ENCODE results near the gene CDH2. TPM values are rescaled to one million over a fixed set of nuclear protein-coding genes. Genes with fewer than 3 reads are reported as not detected.

Gene CDH2
- total and polyA plus RNA-seq, 10 donors: 0.96 to 40.2 (median 24.6) TPM

DNA sequence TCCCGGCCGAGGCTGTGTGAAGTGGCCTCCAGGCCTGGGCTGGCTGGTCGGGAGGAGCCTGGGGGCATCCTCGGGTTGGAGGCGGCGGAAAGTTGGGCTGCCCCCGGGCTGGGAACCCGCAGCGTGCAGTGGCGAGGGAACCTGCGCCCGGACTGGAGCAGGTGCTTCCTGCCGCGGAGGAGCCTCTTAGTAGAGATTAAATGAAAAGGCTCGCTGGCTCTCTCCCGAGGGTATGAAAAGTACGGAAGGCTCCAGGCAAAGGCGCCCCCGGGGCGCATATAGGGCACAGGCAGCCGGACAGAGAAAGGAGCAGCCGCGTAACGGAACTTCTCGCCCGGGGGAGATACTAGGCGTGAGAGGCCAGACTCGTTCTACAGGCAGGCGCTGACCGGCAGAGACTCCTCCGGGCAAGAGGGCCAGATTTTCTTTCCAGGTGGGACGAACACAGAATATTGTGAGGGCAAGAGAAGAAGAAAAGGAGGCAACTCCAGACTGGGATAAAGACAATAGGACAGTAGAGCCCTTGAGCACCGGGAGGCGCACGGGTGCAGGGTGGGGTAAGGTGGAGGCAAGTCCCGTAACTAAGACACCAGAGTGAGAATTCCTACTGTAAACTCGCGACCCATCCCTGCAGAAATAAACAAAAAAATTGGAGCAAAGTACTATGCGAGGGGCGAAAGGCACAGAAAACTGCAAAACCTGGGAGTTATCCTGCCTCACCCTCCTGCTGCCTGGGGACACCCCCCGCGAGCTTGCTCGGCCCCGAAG is 816 bp downstream of the CDH2 start:
- Histone ChIP-seq H3K27me3 (replicated peaks in 1 of 7) (peaks cover 4 to 72% (median 30%) of the 10 kb centered on the region in 7 donors), H3K4me3 (peak overlapping the region; percentile 33 to 74 (median 56)), H3K36me3 (no peaks in the 10 kb centered on the region), H3K27ac (peak overlapping the region in 7 of 8 donors; percentile 52 to 85 (median 81)), H3K9me3 (no peaks in the 10 kb centered on the region), H3K4me1 (peaks cover 0 to 37% (median 24%) of the 10 kb centered on the region in 6 donors)
- no peak for DNase-seq
- WGBS, 5 donors: 0 to 7% (median 2%) methylated on average over 34 to 44 of the region's 44 CpGs
- TF ChIP-seq, protein P1, sequence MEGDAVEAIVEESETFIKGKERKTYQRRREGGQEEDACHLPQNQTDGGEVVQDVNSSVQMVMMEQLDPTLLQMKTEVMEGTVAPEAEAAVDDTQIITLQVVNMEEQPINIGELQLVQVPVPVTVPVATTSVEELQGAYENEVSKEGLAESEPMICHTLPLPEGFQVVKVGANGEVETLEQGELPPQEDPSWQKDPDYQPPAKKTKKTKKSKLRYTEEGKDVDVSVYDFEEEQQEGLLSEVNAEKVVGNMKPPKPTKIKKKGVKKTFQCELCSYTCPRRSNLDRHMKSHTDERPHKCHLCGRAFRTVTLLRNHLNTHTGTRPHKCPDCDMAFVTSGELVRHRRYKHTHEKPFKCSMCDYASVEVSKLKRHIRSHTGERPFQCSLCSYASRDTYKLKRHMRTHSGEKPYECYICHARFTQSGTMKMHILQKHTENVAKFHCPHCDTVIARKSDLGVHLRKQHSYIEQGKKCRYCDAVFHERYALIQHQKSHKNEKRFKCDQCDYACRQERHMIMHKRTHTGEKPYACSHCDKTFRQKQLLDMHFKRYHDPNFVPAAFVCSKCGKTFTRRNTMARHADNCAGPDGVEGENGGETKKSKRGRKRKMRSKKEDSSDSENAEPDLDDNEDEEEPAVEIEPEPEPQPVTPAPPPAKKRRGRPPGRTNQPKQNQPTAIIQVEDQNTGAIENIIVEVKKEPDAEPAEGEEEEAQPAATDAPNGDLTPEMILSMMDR (IDR thresholded peaks at IDR 0.05 in 8 of 11, conservative IDR thresholded peaks at IDR 0.05 in 3 of 11): no peak
- TF ChIP-seq POLR2AphosphoS5 (IDR thresholded peaks at IDR 0.05) (no peak), POLR2A (IDR thresholded peaks at IDR 0.05) (no peak)
- intact Hi-C loops (cut with DNase I; ENCODE audit: low total_unique reads): loop anchor here (10.0 kb wide), 1 partner anchor 161 kb away; no protein-coding TSS in a partner anchor

DNA sequence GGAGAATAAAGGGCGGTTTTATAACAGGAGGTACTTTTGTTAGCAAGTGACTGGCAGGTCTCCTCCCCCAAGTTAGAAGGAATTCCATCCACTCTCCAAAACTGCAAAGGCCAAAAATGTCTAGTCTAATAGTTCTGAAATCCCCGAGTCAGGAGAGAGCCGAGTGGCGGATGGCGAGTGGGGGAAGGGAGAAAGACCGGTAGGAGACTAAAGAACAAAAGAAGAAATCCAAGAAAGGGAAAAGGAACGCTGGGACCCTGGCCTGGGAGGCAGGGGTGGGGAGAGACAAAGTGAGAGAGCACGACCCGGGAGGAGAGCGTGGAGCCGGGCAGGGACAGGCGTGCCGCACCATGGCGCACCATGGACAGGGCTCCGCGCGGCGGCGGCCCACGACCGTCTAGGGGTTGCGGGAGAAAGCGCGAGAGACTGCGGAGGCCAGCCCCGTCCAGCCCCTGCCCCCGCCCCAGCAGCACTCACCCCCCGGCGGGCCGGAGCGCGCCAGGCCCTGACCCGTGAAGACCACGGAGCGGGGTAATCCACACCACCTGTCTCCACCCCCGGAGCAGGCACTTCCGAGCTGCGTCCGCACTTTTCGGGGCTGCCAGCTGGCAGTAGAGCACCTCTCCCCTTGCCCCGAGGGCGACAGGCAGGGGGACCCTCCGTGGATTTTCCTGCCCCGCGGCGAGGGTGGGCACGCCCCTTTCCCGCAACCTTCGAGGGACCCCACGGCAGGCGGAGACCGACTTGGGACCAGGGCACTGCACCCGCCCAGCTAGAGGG is 1.6 kb downstream of the CDH2 start:
- peak overlapping the region; percentile 33 to 74 (median 56) for H3K4me3 ChIP-seq

DNA sequence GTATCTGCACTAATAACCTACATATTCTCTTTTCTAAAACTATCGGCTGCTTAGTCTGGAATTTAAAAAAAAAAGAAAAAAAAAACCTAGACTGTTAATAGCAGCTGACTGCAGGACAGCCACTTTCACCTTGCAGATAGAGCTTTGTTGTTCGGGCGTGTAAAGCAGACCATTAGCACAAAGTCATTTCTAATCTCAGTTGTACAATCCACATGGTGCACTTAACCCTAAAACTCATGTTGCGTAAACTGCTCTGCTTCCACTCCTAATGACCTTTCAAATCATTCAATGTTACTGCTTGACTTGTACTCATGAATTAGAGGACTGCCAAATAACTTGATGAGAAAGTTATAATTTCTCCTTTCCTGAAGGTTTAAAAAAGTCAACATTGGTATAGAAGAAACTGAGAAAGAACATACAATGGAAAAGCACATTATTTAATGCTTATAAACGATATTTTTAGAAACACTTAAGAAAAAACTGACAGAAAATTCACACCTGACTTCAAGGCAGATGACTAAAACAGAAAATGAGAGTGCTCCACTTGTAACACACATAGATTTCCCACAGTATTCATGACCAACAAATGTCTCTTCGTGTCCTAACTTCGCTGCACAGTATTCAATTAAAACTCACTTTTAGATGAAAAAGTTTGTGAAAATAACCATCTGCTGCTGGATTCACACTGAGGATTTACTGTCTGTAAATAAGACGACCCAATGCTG is 2.6 kb downstream of the CDH2 start:
- intact Hi-C loops (cut with DNase I; ENCODE audit: low total_unique reads): loop anchor here (10.0 kb wide), 1 partner anchor 160 kb away; no protein-coding TSS in a partner anchor
- 51 to 66% (median 56%) methylated on average over 8 of the region's 8 CpGs for WGBS, 5 donors
- Histone ChIP-seq H3K4me1 (peaks cover 0 to 37% (median 24%) of the 10 kb centered on the region in 6 donors), H3K9me3 (no peaks in the 10 kb centered on the region), H3K27ac (no peak overlapping the region), H3K4me3 (peak overlapping the region in 2 of 8 donors; percentile 61 to 74), H3K27me3 (replicated peaks in 1 of 7) (peaks cover 4 to 67% (median 30%) of the 10 kb centered on the region in 7 donors), H3K36me3 (no peaks in the 10 kb centered on the region)
- DNase-seq: no peak
- no peak for TF ChIP-seq POLR2AphosphoS5 (IDR thresholded peaks at IDR 0.05)
- no peak for TF ChIP-seq POLR2A (IDR thresholded peaks at IDR 0.05)
- TF ChIP-seq, protein P1 (IDR thresholded peaks at IDR 0.05 in 8 of 11, conservative IDR thresholded peaks at IDR 0.05 in 3 of 11): no peak

More for the DNA sequence above, 1.6 kb downstream of the CDH2 start:
- Histone ChIP-seq H3K36me3 (no peaks in the 10 kb centered on the region), H3K9me3 (no peaks in the 10 kb centered on the region), H3K27ac (peak overlapping the region in 7 of 8 donors; percentile 52 to 85 (median 81)), H3K4me1 (peaks cover 0 to 37% (median 24%) of the 10 kb centered on the region in 6 donors), H3K27me3 (replicated peaks in 1 of 7) (peaks cover 4 to 72% (median 30%) of the 10 kb centered on the region in 7 donors)
- WGBS, 5 donors: 3 to 6% (median 4%) methylated on average over 31 to 53 of the region's 53 CpGs
- intact Hi-C loops (cut with DNase I; ENCODE audit: low total_unique reads): loop anchor here (10.0 kb wide), 1 partner anchor 161 kb away; no protein-coding TSS in a partner anchor
- TF ChIP-seq POLR2A (IDR thresholded peaks at IDR 0.05) (no peak), POLR2AphosphoS5 (IDR thresholded peaks at IDR 0.05) (peak in 2 of 3 donors; percentile 14 to 34)
- TF ChIP-seq, protein P1 (IDR thresholded peaks at IDR 0.05 in 8 of 11, conservative IDR thresholded peaks at IDR 0.05 in 3 of 11): no peak
- peak; percentile 78 for DNase-seq
